IPS DF 6.9 (cell line): Measurements from ENCODE around the gene ZC3H12C.
"Not testable (repeated sequence)": the region's sequence is repeated elsewhere in the genome, so short reads cannot be mapped to it uniquely, and the experiment has no call there.

Source experiments
- DNase-seq: peaks from one replicate; pipeline ENCODE4 v3.0.0-alpha.2; 2013; ENCODE audit warnings: low read depth, low spot score
- H3K27ac ChIP-seq: one replicate; pipeline ENCODE4 v1.5.1; 2013; ENCODE audit warnings: low read length, control low read depth
- H3K27me3 ChIP-seq: 2 replicates; pipeline ENCODE4 v1.6.1; 2013; ENCODE audit warnings: mild to moderate bottlenecking, low read length; ENCODE audit not compliant: control insufficient read depth, insufficient read depth
- H3K36me3 ChIP-seq: 2 replicates; pipeline ENCODE4 v1.6.1; 2013; ENCODE audit warnings: low read length; ENCODE audit not compliant: control insufficient read depth, insufficient read depth
- H3K4me1 ChIP-seq: 2 replicates; pipeline ENCODE4 v1.6.1; 2013; ENCODE audit warnings: low read length; ENCODE audit not compliant: control insufficient read depth, insufficient read depth
- H3K4me3 ChIP-seq: 2 replicates; pipeline ENCODE4 v1.5.1; 2013; ENCODE audit warnings: mild to moderate bottlenecking, low read length
- H3K9me3 ChIP-seq: 2 replicates; pipeline ENCODE4 v1.6.1; 2013; ENCODE audit warnings: low read length, inconsistent platforms; ENCODE audit not compliant: control insufficient read depth, insufficient read depth
- whole genome bisulfite sequencing: extraction: QIAGEN DNeasy Blood & Tissue Kit; methylation state at CpG from one replicate; pipeline ENCODE4 v1.1.7; 2013; ENCODE audit warnings: mixed read lengths, missing lambda C conversion rate; ENCODE audit not compliant: insufficient read length, insufficient coverage; 5-methylcytosine and 5-hydroxymethylcytosine counted together

Gene ZC3H12C

DNA sequence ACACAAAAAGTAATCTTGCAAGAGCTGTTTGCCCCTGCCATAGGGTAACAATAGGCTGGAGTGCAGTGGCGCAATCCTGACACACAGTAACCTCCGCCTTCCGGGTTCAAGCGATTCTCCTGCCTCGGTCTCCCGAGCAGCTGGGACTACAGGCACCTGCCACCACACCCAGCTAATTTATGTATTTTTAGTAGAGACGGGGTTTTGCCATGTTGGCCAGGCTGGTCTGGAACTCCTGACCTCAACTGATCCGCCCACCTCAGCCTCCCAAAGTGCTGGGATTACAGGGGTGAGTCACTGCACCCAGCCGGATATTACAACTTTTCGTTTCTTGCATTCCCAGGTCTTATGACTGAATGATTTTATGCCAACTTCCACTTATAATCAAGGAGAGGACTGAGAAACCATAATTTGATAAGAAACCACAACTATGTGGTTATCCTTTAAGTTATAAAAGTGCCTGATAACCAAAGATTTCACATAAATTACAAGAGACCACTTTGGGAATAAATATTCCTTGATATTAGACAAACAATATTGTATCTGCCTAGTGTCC is 101.1 kb downstream of the ZC3H12C start:
- H3K4me1 ChIP-seq, H3K4me3 ChIP-seq, H3K27me3 ChIP-seq, H3K36me3 ChIP-seq, H3K27ac ChIP-seq, H3K9me3 ChIP-seq, DNase-seq: not testable (repeated sequence)
- no CpG with 5 or more reads among the region's 10 CpGs for WGBS

DNA sequence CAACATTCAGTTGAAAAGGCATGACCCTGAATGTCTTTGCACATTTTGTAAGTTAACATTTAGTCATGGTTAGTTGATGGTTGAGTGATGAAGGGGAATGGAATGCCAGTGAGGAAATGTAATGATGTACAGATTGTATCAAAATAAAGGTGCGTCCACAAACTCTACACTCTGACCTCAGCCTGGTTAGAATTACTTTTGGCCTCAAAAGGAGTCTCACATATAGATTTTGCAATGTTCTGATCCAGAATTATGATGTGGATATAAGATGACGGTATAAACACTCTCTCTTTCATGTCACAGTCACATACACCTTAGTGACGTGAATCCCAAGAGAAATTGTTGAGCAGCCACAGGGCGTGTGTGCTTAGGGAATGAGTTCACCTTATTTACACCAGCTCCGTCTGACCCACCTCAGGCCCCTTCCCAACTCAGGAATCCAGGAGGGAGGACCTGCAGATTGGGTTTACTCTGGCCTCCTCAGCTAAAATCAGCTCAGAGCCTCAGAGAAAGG is 103.1 kb downstream of the ZC3H12C start:
- DNase-seq, result no peak
- Histone ChIP-seq H3K27me3 (no peaks in the 10 kb centered on the region), H3K27ac (no peak overlapping the region), H3K4me1 (peaks cover 2% of the 10 kb centered on the region; the same call in 1 of the 2 replicates), H3K4me3 (no peak overlapping the region), H3K9me3 (no peaks in the 10 kb centered on the region), H3K36me3 (no peaks in the 10 kb centered on the region)
- WGBS, result no CpG with 5 or more reads among the region's 5 CpGs

DNA sequence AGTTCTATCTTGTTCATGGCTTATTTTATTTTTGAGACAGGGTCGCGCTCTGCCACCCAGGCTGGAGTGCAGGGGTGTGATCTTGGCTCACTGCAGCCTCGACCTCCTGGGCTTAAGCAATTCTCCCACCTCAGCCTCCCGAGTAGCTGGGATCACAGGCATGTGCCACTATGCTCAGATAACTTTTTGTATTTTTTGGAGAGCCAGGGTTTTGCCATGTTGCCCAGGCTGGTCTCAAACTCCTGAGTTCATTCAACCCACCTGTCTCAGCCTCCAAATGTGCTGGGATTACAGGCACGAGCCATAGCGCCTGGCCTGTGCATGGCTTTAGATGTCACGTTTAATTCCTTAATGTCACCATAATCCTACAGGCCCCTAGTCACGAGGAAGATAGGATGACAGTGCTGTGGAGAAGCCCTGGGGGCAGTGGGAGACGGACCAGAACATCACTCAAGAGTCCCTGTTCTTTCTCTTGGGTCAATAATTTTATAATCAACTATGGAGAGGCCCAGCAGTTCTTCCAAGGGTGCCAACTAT is 103.8 kb downstream of the ZC3H12C start:
- no CpG with 5 or more reads among the region's 9 CpGs for WGBS
- H3K4me1 ChIP-seq, result peaks cover 2% of the 10 kb centered on the region; the same call in 1 of the 2 replicates
- H3K27me3 ChIP-seq, result no peaks in the 10 kb centered on the region
- H3K36me3 ChIP-seq, result no peaks in the 10 kb centered on the region
- DNase-seq, result no peak
- no peak overlapping the region for H3K27ac ChIP-seq
- H3K4me3 ChIP-seq, result no peak overlapping the region
- H3K9me3 ChIP-seq, result no peaks in the 10 kb centered on the region

DNA sequence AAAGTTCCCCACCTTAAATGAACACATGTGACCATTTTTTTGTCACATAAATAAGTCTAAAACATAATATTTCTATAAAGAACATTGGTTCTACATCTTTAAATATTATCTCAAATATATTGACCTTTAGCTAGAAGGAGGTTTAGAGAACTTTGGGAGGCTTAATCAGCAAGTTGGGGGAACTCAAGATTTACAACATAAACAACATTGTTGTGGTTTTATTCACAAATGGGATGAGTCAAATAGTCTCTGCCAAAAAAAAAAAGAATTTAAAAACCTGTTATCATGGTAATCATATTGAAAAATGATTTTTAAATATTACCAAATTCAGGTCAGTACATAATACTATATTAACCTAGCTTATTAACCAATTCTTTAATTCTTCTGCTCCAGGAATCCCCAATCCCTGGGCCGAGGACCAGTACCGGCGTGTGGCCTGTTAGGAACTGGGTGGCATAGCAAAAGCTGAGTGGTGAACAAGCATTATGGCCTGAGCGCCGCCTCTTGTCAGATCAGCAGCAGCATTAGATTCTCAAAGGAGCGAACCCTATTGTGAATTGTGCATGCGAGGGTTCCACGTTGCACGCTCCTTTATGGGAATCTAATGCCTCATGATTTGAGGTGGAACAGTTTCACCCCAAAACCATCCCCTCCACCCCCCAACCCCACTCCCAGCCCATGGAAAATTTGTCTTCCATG is 105.0 kb downstream of the ZC3H12C start:
- H3K9me3 ChIP-seq, result no peaks in the 10 kb centered on the region
- WGBS, result no CpG with 5 or more reads among the region's 9 CpGs
- H3K27ac ChIP-seq, result no peak overlapping the region
- peaks cover 2% of the 10 kb centered on the region; the same call in 1 of the 2 replicates for H3K4me1 ChIP-seq
- H3K27me3 ChIP-seq, result no peaks in the 10 kb centered on the region
- no peak overlapping the region for H3K4me3 ChIP-seq
- DNase-seq, result no peak
- H3K36me3 ChIP-seq, result no peaks in the 10 kb centered on the region

DNA sequence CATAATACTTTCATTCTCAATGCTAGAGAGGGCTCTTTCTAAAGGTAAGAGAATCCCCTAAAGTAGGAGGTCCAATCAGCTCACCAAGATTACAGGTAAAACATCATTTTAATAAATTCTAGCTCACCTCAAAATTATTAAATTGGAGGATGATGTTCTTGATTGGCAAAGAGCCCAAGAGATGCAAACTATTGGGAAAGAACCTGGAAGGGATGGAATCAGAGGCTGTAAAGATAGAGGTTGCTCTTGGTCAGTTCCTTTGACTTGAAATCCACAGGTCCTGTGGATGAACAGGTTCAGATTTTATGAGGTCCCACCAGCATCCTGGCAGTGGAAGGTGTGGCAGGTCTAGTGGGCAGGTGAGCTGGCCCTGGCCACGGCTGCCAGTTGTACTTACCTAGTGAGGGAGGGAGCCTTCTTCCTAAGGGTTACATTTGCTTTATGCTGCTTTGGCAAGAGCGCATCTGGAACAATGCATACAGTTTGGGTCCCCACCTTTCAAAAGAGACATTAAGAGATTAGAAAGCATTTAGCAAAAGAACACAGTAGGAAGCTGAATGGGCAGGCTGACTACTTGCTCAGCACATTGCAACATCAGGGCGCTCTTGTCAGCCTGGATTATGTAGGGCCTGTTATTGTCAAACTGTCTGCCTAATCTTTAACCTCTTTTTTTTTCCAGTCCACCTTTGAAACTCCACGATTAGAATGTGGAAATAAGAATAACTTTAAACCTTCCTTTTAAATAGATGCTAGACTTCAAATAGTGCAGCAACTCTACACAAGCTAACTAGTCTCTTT is 106.2 kb downstream of the ZC3H12C start:
- peaks cover 2% of the 10 kb centered on the region; the same call in 1 of the 2 replicates for H3K4me1 ChIP-seq
- no peaks in the 10 kb centered on the region for H3K9me3 ChIP-seq
- DNase-seq, result no peak
- H3K27ac ChIP-seq, result no peak overlapping the region
- H3K36me3 ChIP-seq, result no peaks in the 10 kb centered on the region
- no peak overlapping the region for H3K4me3 ChIP-seq
- no peaks in the 10 kb centered on the region for H3K27me3 ChIP-seq
- WGBS, result no CpG with 5 or more reads among the region's 4 CpGs

DNA sequence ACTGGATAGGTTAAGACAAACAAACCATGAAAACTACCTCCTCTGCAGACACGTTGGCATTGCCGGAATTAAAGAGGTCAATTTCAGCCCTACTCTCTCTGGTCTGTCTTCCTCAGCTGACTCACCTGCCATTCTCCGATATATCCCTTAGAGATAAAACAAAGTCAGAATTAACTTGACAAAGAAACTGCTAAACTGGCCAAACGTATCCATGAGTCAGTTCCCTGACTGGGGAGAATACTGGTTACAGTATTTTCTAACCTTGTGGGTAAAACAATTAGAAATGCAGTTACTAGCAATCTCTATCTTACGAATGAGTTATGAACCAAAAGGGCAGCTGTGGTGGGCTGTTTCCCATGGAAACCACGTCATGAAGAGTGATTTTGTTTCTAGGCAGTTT is 107.0 kb downstream of the ZC3H12C start:
- Histone ChIP-seq H3K36me3 (no peaks in the 10 kb centered on the region), H3K27ac (no peak overlapping the region), H3K9me3 (no peaks in the 10 kb centered on the region), H3K27me3 (no peaks in the 10 kb centered on the region), H3K4me3 (no peak overlapping the region), H3K4me1 (peaks cover 2% of the 10 kb centered on the region; the same call in 1 of the 2 replicates)
- no CpG with 5 or more reads among the region's 6 CpGs for WGBS
- no peak for DNase-seq

DNA sequence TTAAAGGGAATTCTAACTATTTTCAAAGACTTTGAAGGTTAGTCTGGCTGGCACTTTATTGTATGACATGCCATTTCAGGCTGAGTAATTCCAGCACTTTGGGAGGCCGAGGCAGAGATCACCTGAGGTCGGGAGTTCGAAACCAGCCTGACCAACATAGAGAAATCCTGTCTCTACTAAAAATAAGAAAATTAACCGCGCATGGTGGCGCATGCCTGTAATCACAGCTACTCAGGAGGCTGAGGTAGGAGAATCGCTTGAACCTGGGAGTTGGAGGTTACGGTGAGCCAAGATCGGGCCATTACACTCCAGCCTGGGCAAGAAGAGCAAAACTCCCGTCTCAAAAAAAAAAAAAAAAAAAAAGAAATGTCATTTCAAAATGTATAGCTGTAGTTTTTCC is 107.6 kb downstream of the ZC3H12C start:
- WGBS, result no CpG with 5 or more reads among the region's 10 CpGs
- H3K4me1 ChIP-seq, result peaks cover 2% of the 10 kb centered on the region; the same call in 1 of the 2 replicates
- no peaks in the 10 kb centered on the region for H3K36me3 ChIP-seq
- no peak overlapping the region for H3K27ac ChIP-seq
- H3K4me3 ChIP-seq, result no peak overlapping the region
- H3K9me3 ChIP-seq, result no peaks in the 10 kb centered on the region
- H3K27me3 ChIP-seq, result no peaks in the 10 kb centered on the region
- DNase-seq, result no peak

DNA sequence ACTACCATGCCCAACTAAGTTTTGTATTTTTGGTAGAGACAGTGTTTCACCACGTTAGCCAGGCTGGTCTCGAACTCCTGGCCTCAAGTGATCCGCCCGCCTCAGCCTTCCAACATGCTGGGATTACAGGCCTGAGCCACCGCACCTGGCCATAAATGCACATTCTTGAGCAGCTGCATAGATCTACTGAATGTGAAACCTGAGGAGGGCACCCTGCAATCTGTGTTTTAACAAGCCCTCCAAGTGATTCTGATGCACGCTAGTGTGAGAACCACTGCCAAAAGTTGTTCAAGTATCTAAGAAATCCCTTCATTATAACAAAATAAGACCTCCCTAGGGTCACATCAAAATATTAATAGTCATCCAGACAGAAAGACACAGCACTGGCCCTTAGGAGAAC is 113.9 kb downstream of the ZC3H12C start:
- Histone ChIP-seq H3K4me3 (no peak overlapping the region), H3K27ac (no peak overlapping the region), H3K9me3 (no peaks in the 10 kb centered on the region), H3K4me1 (0 out of 2 replicates have a peak, but pooled peaks cover 2% of the 10 kb centered on the region), H3K36me3 (no peaks in the 10 kb centered on the region), H3K27me3 (no peaks in the 10 kb centered on the region)
- no CpG with 5 or more reads among the region's 6 CpGs for WGBS
- no peak for DNase-seq

DNA sequence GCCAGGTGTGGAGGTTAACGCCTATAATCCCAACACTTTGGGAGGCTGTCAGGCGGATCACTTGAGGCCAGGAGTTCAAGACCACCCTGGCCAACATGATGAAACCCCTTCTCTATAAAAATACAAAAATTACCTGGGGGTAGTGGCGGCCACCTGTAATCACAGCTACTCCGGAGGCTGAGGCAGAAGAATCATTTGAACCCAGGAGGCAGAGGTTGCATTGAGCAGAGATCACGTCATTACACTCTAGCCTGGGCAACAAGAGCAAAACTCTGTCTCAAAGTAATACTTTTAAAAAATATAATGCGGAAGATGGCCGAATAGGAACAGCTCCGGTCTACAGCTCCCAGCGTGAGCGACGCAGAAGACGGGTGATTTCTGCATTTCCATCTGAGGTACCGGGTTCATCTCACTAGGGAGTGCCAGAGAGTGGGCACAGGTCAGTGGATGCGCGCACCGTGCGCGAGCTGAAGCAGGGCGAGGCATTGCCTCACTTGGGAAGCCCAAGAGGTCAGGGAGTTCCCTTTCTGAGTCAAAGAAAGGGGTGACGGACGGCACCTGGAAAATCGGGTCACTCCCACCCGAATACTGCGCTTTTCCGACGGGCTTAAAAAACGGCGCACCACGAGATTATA is 115.6 kb downstream of the ZC3H12C start:
- DNase-seq, result not testable (repeated sequence)
- WGBS, result no CpG with 5 or more reads among the region's 29 CpGs
- H3K4me3 ChIP-seq, result peak overlapping the region; percentile 4; the same call in 1 of the 2 replicates

DNA sequence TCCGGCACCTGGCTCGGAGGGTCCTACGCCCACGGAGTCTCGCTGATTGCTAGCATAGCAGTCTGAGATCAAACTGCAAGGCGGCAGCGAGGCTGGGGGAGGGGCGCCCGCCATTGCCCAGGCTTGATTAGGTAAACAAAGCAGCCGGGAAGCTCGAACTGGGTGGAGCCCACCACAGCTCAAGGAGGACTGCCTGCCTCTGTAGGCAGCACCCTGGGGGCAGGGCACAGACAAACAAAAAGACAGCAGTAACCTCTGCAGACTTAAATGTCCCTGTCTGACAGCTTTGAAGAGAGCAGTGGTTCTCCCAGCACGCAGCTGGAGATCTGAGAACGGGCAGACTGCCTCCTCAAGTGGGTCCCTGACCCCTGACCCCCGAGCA is 116.1 kb downstream of the ZC3H12C start:
- H3K27me3 ChIP-seq, H3K4me1 ChIP-seq, H3K36me3 ChIP-seq, H3K27ac ChIP-seq, H3K4me3 ChIP-seq, H3K9me3 ChIP-seq, DNase-seq: not testable (repeated sequence)
- WGBS, result no CpG with 5 or more reads among the region's 14 CpGs

More for the DNA sequence above, 115.6 kb downstream of the ZC3H12C start:
- not testable (repeated sequence) for H3K27ac ChIP-seq, H3K4me1 ChIP-seq, H3K27me3 ChIP-seq, H3K9me3 ChIP-seq, H3K36me3 ChIP-seq
